ENCODE data around the gene MRPS27. TPM values are rescaled to one million over a fixed set of nuclear protein-coding genes. Genes with fewer than 3 reads are reported as not detected.

Gene MRPS27
- total RNA-seq, 4 donors from 2014 or later = 32.8 to 55.0 (median 44.0) TPM

GRCh38 chr5:72197393-72197792 is 122.6 kb downstream of the MRPS27 start:
- 95 to 96% methylated on average over 5 of the region's 5 CpGs for WGBS, 2 donors
- intact Hi-C loops (cut with DNase I; ENCODE audit: low total_unique reads) = no loop called here
- no peak for DNase-seq (ENCODE audit: low spot score in 2 of 2)
- no peak overlapping the region for H3K4me3 ChIP-seq (ENCODE audit: low read depth, poor library complexity, severe bottlenecking)
- TF ChIP-seq CTCF (IDR thresholded peaks at IDR 0.05) = no peak
- TF ChIP-seq POLR2A (IDR thresholded peaks at IDR 0.05) = no peak

GRCh38 chr5:72195581-72195980 is 124.5 kb downstream of the MRPS27 start:
- 95 to 97% methylated on average over 10 of the region's 10 CpGs for WGBS, 2 donors
- no peak for DNase-seq (ENCODE audit: low spot score in 2 of 2)
- no peak overlapping the region for H3K4me3 ChIP-seq (ENCODE audit: low read depth, poor library complexity, severe bottlenecking)
- no peak for TF ChIP-seq POLR2A (IDR thresholded peaks at IDR 0.05)
- TF ChIP-seq CTCF (IDR thresholded peaks at IDR 0.05) = no peak
- intact Hi-C loops (cut with DNase I; ENCODE audit: low total_unique reads) = no loop called here

- TF ChIP-seq CTCF (IDR thresholded peaks at IDR 0.05) (no peak), POLR2A (IDR thresholded peaks at IDR 0.05) (no peak)
- 96 to 97% methylated on average over 6 of the region's 6 CpGs for WGBS, 2 donors
- DNase-seq (ENCODE audit: low spot score in 2 of 2) = no peak
- no peak overlapping the region for H3K4me3 ChIP-seq (ENCODE audit: low read depth, poor library complexity, severe bottlenecking)
- intact Hi-C loops (cut with DNase I; ENCODE audit: low total_unique reads) = no loop called here
Observed at GRCh38 chr5:72194846-72195245, 125.2 kb downstream of the MRPS27 start.

GRCh38 chr5:72191404-72191803 is 128.6 kb downstream of the MRPS27 start:
- TF ChIP-seq POLR2A (IDR thresholded peaks at IDR 0.05) (no peak), CTCF (IDR thresholded peaks at IDR 0.05) (no peak)
- 67 to 71% methylated on average over 3 of the region's 3 CpGs for WGBS, 2 donors
- H3K4me3 ChIP-seq (ENCODE audit: low read depth, poor library complexity, severe bottlenecking) = no peak overlapping the region
- intact Hi-C loops (cut with DNase I; ENCODE audit: low total_unique reads) = no loop called here
- no peak for DNase-seq (ENCODE audit: low spot score in 2 of 2)

GRCh38 chr5:72189146-72189545 is 130.9 kb downstream of the MRPS27 start:
- TF ChIP-seq CTCF (IDR thresholded peaks at IDR 0.05) (no peak), POLR2A (IDR thresholded peaks at IDR 0.05) (no peak)
- intact Hi-C loops (cut with DNase I; ENCODE audit: low total_unique reads) = no loop called here
- WGBS, 2 donors = 64 to 71% methylated on average over 2 of the region's 2 CpGs
- H3K4me3 ChIP-seq (ENCODE audit: low read depth, poor library complexity, severe bottlenecking) = no peak overlapping the region
- DNase-seq (ENCODE audit: low spot score in 2 of 2) = no peak

GRCh38 chr5:72188166-72188565 is 131.9 kb downstream of the MRPS27 start:
- TF ChIP-seq CTCF (IDR thresholded peaks at IDR 0.05) (no peak), POLR2A (IDR thresholded peaks at IDR 0.05) (no peak)
- 72 to 77% methylated on average over 2 of the region's 2 CpGs for WGBS, 2 donors
- no peak for DNase-seq (ENCODE audit: low spot score in 2 of 2)
- no peak overlapping the region for H3K4me3 ChIP-seq (ENCODE audit: low read depth, poor library complexity, severe bottlenecking)
- intact Hi-C loops (cut with DNase I; ENCODE audit: low total_unique reads) = no loop called here
